GM06990 (cell line): Measurements from ENCODE around the gene ASPSCR1.

Source experiments
- DNase-seq: peaks from one replicate; pipeline ENCODE4 v3.0.0-alpha.2; 2011; ENCODE audit not compliant: insufficient read length; ENCODE audit errors: extremely low read depth
- H3K27me3 ChIP-seq: replicated peaks from 2 replicates; pipeline ENCODE4 v1.6.0; 2011; ENCODE audit warnings: low read length; ENCODE audit not compliant: control insufficient read depth, insufficient read depth
- H3K36me3 ChIP-seq: 2 replicates; pipeline ENCODE4 v1.5.1; 2011; ENCODE audit warnings: low read length; ENCODE audit not compliant: control insufficient read depth, insufficient read depth
- H3K4me3 ChIP-seq: replicated peaks from 2 replicates; pipeline ENCODE4 v1.5.1; 2011; ENCODE audit warnings: low read depth, mild to moderate bottlenecking, control low read depth, low read length
- CTCF ChIP-seq: IDR thresholded peaks from 2 replicates; pipeline ENCODE4 v1.5.1; 2011; ENCODE audit warnings: low read length, control low read depth, mild to moderate bottlenecking, inconsistent platforms; ENCODE audit not compliant: insufficient read depth, poor library complexity, severe bottlenecking

Gene ASPSCR1

GRCh38 chr17:81930142-81931125, 47.0 kb upstream of the ASPSCR1 start:
- Histone ChIP-seq H3K36me3 (peaks cover 8% of the 10 kb centered on the region), H3K4me3 (no peak overlapping the region), H3K27me3 (no peaks in the 10 kb centered on the region)
- no peak for DNase-seq
- no peak for TF ChIP-seq CTCF

DNA sequence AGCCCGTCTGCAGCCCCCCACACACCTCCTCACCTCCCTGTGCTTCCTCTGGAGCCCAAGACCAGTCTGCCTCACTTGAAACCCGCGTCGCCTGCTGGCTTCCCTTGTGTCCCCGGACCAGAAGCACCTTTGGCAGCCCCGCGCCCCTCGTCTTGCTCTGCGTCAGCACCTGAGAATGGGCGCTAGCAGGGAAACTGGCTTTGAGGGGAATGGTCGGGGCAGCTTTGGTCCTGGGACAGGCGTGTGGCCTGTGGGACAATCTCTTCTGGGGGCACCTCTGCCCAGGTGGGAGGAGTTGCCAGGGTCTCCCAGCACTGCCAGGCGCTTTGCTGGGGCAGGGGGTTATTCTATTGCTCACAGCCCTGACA, 46.3 kb upstream of the ASPSCR1 start:
- no peak for TF ChIP-seq CTCF
- DNase-seq, result no peak
- Histone ChIP-seq H3K4me3 (no peak overlapping the region), H3K36me3 (peaks cover 8% of the 10 kb centered on the region), H3K27me3 (no peaks in the 10 kb centered on the region)

- DNase-seq, result no peak
- Histone ChIP-seq H3K4me3 (no peak overlapping the region), H3K36me3 (peaks cover 8% of the 10 kb centered on the region), H3K27me3 (no peaks in the 10 kb centered on the region)
- TF ChIP-seq CTCF, result no peak
Measured at GRCh38 chr17:81931557-81932332, 45.7 kb upstream of the ASPSCR1 start.

DNA sequence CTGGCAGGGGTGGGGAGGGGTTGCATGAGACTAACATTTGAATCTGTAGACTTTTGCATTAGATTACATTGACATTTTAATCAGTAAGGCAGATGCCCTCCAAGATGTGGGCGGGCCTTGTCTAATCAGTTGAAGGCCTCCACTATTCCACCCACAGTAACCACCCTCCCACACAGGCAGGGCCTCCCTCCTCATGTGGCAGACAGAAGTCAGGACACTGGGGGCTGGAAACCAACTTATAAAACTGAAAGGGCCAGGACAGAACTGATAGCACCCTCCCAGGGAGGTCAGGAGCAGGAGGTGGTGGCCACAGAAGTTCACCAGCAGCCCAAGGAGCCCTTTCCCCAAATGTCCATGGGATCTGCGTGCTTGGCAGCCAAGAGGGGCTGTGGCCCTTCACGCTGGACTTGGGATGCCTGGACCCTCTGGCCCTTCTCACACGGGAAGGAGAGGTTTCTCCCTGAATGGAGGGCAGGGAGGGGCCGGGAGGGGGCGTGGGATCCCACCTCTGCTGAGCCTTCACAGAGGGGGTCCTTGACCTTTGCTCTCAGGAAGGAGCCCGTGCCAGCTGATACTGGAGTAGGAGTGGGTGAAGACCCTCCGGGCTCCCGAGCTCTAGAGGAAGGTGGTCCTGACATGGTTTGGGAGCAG, 45.0 kb upstream of the ASPSCR1 start:
- no peak overlapping the region for H3K4me3 ChIP-seq
- peaks cover 8% of the 10 kb centered on the region for H3K36me3 ChIP-seq
- no peak for DNase-seq
- no peak for TF ChIP-seq CTCF
- H3K27me3 ChIP-seq, result no peaks in the 10 kb centered on the region

- H3K4me3 ChIP-seq, result no peak overlapping the region
- no peak for DNase-seq
- no peaks in the 10 kb centered on the region for H3K27me3 ChIP-seq
- no peak for TF ChIP-seq CTCF
- peaks cover 8% of the 10 kb centered on the region for H3K36me3 ChIP-seq
Measured at GRCh38 chr17:81933178-81933699, 44.2 kb upstream of the ASPSCR1 start.
